ENCODE data around the gene AUTS2. TPM values are rescaled to one million over a fixed set of nuclear protein-coding genes. Genes with fewer than 3 reads are reported as not detected.

The AUTS2 gene
- total and polyA plus RNA-seq, 2 of the 8 experiments (the other 6 are each of a cell fraction or from before 2014, with no cell fraction given): 25.9 to 101 TPM

- TF ChIP-seq, protein P1, sequence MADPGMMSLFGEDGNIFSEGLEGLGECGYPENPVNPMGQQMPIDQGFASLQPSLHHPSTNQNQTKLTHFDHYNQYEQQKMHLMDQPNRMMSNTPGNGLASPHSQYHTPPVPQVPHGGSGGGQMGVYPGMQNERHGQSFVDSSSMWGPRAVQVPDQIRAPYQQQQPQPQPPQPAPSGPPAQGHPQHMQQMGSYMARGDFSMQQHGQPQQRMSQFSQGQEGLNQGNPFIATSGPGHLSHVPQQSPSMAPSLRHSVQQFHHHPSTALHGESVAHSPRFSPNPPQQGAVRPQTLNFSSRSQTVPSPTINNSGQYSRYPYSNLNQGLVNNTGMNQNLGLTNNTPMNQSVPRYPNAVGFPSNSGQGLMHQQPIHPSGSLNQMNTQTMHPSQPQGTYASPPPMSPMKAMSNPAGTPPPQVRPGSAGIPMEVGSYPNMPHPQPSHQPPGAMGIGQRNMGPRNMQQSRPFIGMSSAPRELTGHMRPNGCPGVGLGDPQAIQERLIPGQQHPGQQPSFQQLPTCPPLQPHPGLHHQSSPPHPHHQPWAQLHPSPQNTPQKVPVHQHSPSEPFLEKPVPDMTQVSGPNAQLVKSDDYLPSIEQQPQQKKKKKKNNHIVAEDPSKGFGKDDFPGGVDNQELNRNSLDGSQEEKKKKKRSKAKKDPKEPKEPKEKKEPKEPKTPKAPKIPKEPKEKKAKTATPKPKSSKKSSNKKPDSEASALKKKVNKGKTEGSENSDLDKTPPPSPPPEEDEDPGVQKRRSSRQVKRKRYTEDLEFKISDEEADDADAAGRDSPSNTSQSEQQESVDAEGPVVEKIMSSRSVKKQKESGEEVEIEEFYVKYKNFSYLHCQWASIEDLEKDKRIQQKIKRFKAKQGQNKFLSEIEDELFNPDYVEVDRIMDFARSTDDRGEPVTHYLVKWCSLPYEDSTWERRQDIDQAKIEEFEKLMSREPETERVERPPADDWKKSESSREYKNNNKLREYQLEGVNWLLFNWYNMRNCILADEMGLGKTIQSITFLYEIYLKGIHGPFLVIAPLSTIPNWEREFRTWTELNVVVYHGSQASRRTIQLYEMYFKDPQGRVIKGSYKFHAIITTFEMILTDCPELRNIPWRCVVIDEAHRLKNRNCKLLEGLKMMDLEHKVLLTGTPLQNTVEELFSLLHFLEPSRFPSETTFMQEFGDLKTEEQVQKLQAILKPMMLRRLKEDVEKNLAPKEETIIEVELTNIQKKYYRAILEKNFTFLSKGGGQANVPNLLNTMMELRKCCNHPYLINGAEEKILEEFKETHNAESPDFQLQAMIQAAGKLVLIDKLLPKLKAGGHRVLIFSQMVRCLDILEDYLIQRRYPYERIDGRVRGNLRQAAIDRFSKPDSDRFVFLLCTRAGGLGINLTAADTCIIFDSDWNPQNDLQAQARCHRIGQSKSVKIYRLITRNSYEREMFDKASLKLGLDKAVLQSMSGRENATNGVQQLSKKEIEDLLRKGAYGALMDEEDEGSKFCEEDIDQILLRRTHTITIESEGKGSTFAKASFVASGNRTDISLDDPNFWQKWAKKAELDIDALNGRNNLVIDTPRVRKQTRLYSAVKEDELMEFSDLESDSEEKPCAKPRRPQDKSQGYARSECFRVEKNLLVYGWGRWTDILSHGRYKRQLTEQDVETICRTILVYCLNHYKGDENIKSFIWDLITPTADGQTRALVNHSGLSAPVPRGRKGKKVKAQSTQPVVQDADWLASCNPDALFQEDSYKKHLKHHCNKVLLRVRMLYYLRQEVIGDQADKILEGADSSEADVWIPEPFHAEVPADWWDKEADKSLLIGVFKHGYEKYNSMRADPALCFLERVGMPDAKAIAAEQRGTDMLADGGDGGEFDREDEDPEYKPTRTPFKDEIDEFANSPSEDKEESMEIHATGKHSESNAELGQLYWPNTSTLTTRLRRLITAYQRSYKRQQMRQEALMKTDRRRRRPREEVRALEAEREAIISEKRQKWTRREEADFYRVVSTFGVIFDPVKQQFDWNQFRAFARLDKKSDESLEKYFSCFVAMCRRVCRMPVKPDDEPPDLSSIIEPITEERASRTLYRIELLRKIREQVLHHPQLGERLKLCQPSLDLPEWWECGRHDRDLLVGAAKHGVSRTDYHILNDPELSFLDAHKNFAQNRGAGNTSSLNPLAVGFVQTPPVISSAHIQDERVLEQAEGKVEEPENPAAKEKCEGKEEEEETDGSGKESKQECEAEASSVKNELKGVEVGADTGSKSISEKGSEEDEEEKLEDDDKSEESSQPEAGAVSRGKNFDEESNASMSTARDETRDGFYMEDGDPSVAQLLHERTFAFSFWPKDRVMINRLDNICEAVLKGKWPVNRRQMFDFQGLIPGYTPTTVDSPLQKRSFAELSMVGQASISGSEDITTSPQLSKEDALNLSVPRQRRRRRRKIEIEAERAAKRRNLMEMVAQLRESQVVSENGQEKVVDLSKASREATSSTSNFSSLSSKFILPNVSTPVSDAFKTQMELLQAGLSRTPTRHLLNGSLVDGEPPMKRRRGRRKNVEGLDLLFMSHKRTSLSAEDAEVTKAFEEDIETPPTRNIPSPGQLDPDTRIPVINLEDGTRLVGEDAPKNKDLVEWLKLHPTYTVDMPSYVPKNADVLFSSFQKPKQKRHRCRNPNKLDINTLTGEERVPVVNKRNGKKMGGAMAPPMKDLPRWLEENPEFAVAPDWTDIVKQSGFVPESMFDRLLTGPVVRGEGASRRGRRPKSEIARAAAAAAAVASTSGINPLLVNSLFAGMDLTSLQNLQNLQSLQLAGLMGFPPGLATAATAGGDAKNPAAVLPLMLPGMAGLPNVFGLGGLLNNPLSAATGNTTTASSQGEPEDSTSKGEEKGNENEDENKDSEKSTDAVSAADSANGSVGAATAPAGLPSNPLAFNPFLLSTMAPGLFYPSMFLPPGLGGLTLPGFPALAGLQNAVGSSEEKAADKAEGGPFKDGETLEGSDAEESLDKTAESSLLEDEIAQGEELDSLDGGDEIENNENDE (IDR thresholded peaks at IDR 0.05; ENCODE audit: insufficient replicate concordance, low read length): no peak
- no peak for TF ChIP-seq HDAC2 (IDR thresholded peaks at IDR 0.05; ENCODE audit: borderline replicate concordance in 1 of 2, low read depth in 2 of 2, low read length in 2 of 2)
Observed at GRCh38 chr7:70646536-70647248, 1048.4 kb downstream of the AUTS2 start (continued).
